GM21447 (cell line): ENCODE measurements around the gene MAP3K20.
A peak's percentile ranks its signal among the peaks of the same experiment; 100 is the strongest.

Experiments
- ATAC-seq: cut with Tn5 transposase; IDR thresholded peaks from one replicate; pipeline ENCODE4 v1.9.1; 2021; ENCODE audit not compliant: unreplicated experiment

MAP3K20 gene

GRCh38 chr2:173223871-173224270, 148.2 kb downstream of the MAP3K20 start:
- ATAC-seq: no peak

GRCh38 chr2:173226899-173227698, 151.5 kb downstream of the MAP3K20 start:
- no peak for ATAC-seq

GRCh38 chr2:173229086-173229485, 153.4 kb downstream of the MAP3K20 start:
- ATAC-seq: no peak

- ATAC-seq: no peak
These were observed 154.5 kb downstream of the MAP3K20 start for GRCh38 chr2:173230181-173230580.

- no peak for ATAC-seq
These were observed 155.4 kb downstream of the MAP3K20 start for GRCh38 chr2:173231042-173231441.

- ATAC-seq: no peak
These were observed 155.8 kb downstream of the MAP3K20 start for GRCh38 chr2:173231465-173231864.

GRCh38 chr2:173232956-173233744, 157.5 kb downstream of the MAP3K20 start:
- no peak for ATAC-seq

- ATAC-seq: no peak
These were observed 160.5 kb downstream of the MAP3K20 start for GRCh38 chr2:173235947-173236803.

GRCh38 chr2:173238385-173238784, 162.7 kb downstream of the MAP3K20 start:
- no peak for ATAC-seq

- no peak for ATAC-seq
These were observed 163.2 kb downstream of the MAP3K20 start for GRCh38 chr2:173238831-173239230.

GRCh38 chr2:173239644-173240043, 164.0 kb downstream of the MAP3K20 start:
- peak; percentile 99 for ATAC-seq

GRCh38 chr2:173240083-173240482, 164.4 kb downstream of the MAP3K20 start:
- ATAC-seq: no peak

- no peak for ATAC-seq
These were observed 166.0 kb downstream of the MAP3K20 start for GRCh38 chr2:173241643-173242042.

GRCh38 chr2:173247156-173247555, 171.5 kb downstream of the MAP3K20 start:
- no peak for ATAC-seq

- ATAC-seq: no peak
These were observed 172.7 kb downstream of the MAP3K20 start for GRCh38 chr2:173248381-173248780.

GRCh38 chr2:173249661-173250641, 174.3 kb downstream of the MAP3K20 start:
- no peak for ATAC-seq

- no peak for ATAC-seq
These were observed 175.6 kb downstream of the MAP3K20 start for GRCh38 chr2:173251225-173251624.

- ATAC-seq: no peak
These were observed 176.9 kb downstream of the MAP3K20 start for GRCh38 chr2:173252581-173252980.

- no peak for ATAC-seq
These were observed 179.0 kb downstream of the MAP3K20 start for GRCh38 chr2:173254659-173255058.

- no peak for ATAC-seq
These were observed 183.1 kb downstream of the MAP3K20 start for GRCh38 chr2:173258701-173259100.
